ENCODE results near the gene SNX33.

SNX33 gene

GRCh38 chr15:75641603-75642002 lies 6.1 kb upstream of the SNX33 start:
- no peak for DNase-seq (ENCODE audit: low read depth)

- no peak for DNase-seq (ENCODE audit: low read depth)
Observed at GRCh38 chr15:75644376-75644775, 3.3 kb upstream of the SNX33 start.

- DNase-seq (ENCODE audit: low read depth): no peak
Observed at GRCh38 chr15:75646112-75646943, 1.4 kb upstream of the SNX33 start.

GRCh38 chr15:75646944-75647364 lies 758 bp upstream of the SNX33 start:
- DNase-seq (ENCODE audit: low read depth): peak; percentile 16

- DNase-seq (ENCODE audit: low read depth): peak; percentile 37
Observed at GRCh38 chr15:75648156-75649000, 666 bp downstream of the SNX33 start.

- no peak for DNase-seq (ENCODE audit: low read depth)
Observed at GRCh38 chr15:75649045-75649761, 1.5 kb downstream of the SNX33 start.

- no peak for DNase-seq (ENCODE audit: low read depth)
Observed at GRCh38 chr15:75649848-75650247, 2.1 kb downstream of the SNX33 start.

GRCh38 chr15:75650908-75651809 lies 3.4 kb downstream of the SNX33 start:
- DNase-seq (ENCODE audit: low read depth): peak; percentile 42

- DNase-seq (ENCODE audit: low read depth): no peak
Observed at GRCh38 chr15:75651810-75652543, 4.3 kb downstream of the SNX33 start.

- no peak for DNase-seq (ENCODE audit: low read depth)
Observed at GRCh38 chr15:75653347-75653913, 5.7 kb downstream of the SNX33 start.

GRCh38 chr15:75654201-75654907 lies 6.6 kb downstream of the SNX33 start:
- no peak for DNase-seq (ENCODE audit: low read depth)

- DNase-seq (ENCODE audit: low read depth): no peak
Observed at GRCh38 chr15:75655931-75656330, 8.2 kb downstream of the SNX33 start.

GRCh38 chr15:75656331-75656730 lies 8.6 kb downstream of the SNX33 start:
- no peak for DNase-seq (ENCODE audit: low read depth)

- DNase-seq (ENCODE audit: low read depth): no peak
Observed at GRCh38 chr15:75656813-75657212, 9.1 kb downstream of the SNX33 start.

GRCh38 chr15:75659141-75659771 lies 11.5 kb downstream of the SNX33 start:
- DNase-seq (ENCODE audit: low read depth): no peak

GRCh38 chr15:75659928-75660645 lies 12.4 kb downstream of the SNX33 start:
- DNase-seq (ENCODE audit: low read depth): no peak

GRCh38 chr15:75661100-75661755 lies 13.5 kb downstream of the SNX33 start:
- DNase-seq (ENCODE audit: low read depth): peak; percentile 93

- DNase-seq (ENCODE audit: low read depth): no peak
Observed at GRCh38 chr15:75661756-75662140, 14.0 kb downstream of the SNX33 start.
